Measurements from ENCODE around the gene SLC39A5. TPM values are rescaled to one million over a fixed set of nuclear protein-coding genes. Genes with fewer than 3 reads are reported as not detected.

SLC39A5 gene
- total RNA-seq, 4 donors from 2014 or later, result not detected

GRCh38 chr12:56204275-56204674, 25.6 kb upstream of the SLC39A5 start:
- TF ChIP-seq CTCF (IDR thresholded peaks at IDR 0.05; ENCODE audit: low read depth), result no peak

- TF ChIP-seq CTCF (IDR thresholded peaks at IDR 0.05; ENCODE audit: low read depth), result no peak
These were observed 24.4 kb upstream of the SLC39A5 start for GRCh38 chr12:56205445-56205844.

- no peak for TF ChIP-seq CTCF (IDR thresholded peaks at IDR 0.05; ENCODE audit: low read depth)
These were observed 23.2 kb upstream of the SLC39A5 start for GRCh38 chr12:56206452-56207166.

- TF ChIP-seq CTCF (IDR thresholded peaks at IDR 0.05; ENCODE audit: low read depth), result no peak
These were observed 21.8 kb upstream of the SLC39A5 start for GRCh38 chr12:56208006-56208405.

GRCh38 chr12:56212361-56212760, 17.5 kb upstream of the SLC39A5 start:
- no peak for TF ChIP-seq CTCF (IDR thresholded peaks at IDR 0.05; ENCODE audit: low read depth)

GRCh38 chr12:56213878-56214277, 16.0 kb upstream of the SLC39A5 start:
- TF ChIP-seq CTCF (IDR thresholded peaks at IDR 0.05; ENCODE audit: low read depth), result no peak

GRCh38 chr12:56216461-56216860, 13.4 kb upstream of the SLC39A5 start:
- TF ChIP-seq CTCF (IDR thresholded peaks at IDR 0.05; ENCODE audit: low read depth), result no peak

Measured in subcutaneous adipose tissue (tissue), 4 donors.